ENCODE measurements around the gene PLD4.
"Not testable (repeated sequence)": the region's sequence is repeated elsewhere in the genome, so short reads cannot be mapped to it uniquely, and the experiment has no call there.

Gene PLD4

DNA sequence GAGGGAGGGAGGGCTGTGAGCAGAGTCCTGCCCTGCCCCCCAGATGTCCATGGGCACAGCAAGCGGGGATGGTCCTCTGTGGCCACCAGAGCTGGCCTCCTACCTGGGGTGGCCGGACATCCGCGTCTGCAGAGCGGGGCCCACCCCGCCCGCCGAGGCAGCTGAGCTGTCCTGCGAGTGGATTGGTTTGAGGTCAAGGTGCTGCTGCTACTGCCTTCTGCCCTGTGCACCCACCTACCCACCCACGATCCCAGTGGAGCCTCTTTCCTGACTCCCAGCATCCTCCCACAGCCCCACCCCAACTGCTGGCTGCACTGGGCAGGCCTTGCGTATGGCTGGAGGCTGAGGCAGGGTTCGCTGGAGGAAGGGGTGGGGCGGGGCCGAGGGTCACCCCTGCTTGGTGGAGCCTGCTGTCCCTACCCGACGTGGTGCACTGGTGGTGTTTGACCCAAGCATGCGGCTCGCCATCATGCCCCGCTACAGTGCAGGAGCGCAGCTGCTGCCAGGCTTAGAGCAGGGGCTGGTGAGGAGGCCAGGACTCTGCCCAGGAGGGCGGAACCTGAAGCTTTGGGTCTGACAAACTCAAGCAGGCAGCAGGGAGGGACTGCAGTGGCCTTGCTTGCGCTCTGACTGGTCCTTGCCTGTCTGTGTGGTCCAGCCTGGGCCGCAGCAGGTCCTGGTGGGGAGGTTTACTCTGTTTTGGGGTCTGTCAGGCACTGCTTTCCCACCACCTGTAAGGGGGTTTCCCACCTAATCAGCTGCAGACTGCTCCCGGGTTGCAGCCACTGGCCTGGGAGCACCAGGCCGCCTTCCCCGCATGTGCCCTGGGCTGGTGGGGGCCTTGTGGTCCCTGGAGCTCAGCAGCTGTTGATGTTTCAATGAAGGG lies 35.9 kb upstream of the PLD4 start:
- peak in 1 of 2 donors; percentile 60 for DNase-seq
- TF ChIP-seq, protein P1, sequence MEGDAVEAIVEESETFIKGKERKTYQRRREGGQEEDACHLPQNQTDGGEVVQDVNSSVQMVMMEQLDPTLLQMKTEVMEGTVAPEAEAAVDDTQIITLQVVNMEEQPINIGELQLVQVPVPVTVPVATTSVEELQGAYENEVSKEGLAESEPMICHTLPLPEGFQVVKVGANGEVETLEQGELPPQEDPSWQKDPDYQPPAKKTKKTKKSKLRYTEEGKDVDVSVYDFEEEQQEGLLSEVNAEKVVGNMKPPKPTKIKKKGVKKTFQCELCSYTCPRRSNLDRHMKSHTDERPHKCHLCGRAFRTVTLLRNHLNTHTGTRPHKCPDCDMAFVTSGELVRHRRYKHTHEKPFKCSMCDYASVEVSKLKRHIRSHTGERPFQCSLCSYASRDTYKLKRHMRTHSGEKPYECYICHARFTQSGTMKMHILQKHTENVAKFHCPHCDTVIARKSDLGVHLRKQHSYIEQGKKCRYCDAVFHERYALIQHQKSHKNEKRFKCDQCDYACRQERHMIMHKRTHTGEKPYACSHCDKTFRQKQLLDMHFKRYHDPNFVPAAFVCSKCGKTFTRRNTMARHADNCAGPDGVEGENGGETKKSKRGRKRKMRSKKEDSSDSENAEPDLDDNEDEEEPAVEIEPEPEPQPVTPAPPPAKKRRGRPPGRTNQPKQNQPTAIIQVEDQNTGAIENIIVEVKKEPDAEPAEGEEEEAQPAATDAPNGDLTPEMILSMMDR (IDR thresholded peaks at IDR 0.05): no peak
- H3K36me3 ChIP-seq: peaks cover 29 to 68% (median 49%) of the 10 kb centered on the region in 3 donors

GRCh38 chr14:104889375-104889757 lies 35.3 kb upstream of the PLD4 start:
- TF ChIP-seq, protein P1 (IDR thresholded peaks at IDR 0.05): no peak
- intact Hi-C loops (cut with DNase I; ENCODE audit: low total_unique reads): no loop called here
- Histone ChIP-seq H3K27ac (no peak overlapping the region), H3K4me1 (no peaks in the 10 kb centered on the region), H3K4me3 (no peak overlapping the region), H3K9me3 (no peaks in the 10 kb centered on the region), H3K27me3 (no peaks in the 10 kb centered on the region), H3K36me3 (peaks cover 23 to 68% (median 43%) of the 10 kb centered on the region in 3 donors)
- peak in 1 of 2 donors; percentile 61 for DNase-seq

More for the DNA sequence above, 35.9 kb upstream of the PLD4 start:
- H3K4me1 ChIP-seq: no peaks in the 10 kb centered on the region
- intact Hi-C loops (cut with DNase I; ENCODE audit: low total_unique reads): no loop called here
- no peaks in the 10 kb centered on the region for H3K27me3 ChIP-seq
- H3K27ac ChIP-seq: no peak overlapping the region
- H3K4me3 ChIP-seq: no peak overlapping the region
- H3K9me3 ChIP-seq: no peaks in the 10 kb centered on the region

DNA sequence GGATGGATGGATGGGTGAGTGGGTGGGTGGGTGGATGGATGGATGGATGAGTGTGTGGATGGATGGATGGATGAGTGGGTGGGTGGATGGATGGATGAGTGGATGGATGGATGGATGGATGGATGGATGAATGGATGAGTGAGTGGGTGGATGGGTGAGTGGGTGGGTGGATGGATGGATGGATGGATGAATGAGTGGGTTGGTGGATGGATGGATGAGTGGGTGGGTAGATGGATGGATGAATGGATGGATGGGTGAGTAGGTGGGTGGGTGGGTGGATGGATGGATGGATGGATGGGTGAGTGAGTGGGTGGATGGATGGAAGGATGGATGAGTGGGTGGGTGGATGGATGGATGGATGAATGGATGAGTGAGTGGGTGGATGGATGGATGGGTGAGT lies 34.4 kb upstream of the PLD4 start:
- intact Hi-C loops (cut with DNase I; ENCODE audit: low total_unique reads); H3K4me1 ChIP-seq: not testable (repeated sequence)
- peaks cover 23 to 70% (median 44%) of the 10 kb centered on the region in 3 donors for H3K36me3 ChIP-seq

GRCh38 chr14:104891121-104891551 lies 33.5 kb upstream of the PLD4 start:
- TF ChIP-seq, protein P1 (IDR thresholded peaks at IDR 0.05): no peak
- Histone ChIP-seq H3K36me3 (peaks cover 17 to 62% (median 35%) of the 10 kb centered on the region in 3 donors), H3K27me3 (no peaks in the 10 kb centered on the region), H3K9me3 (no peaks in the 10 kb centered on the region), H3K27ac (no peak overlapping the region), H3K4me1 (peaks cover 0 to 16% (median 8%) of the 10 kb centered on the region in 4 donors), H3K4me3 (no peak overlapping the region)
- peak in 1 of 2 donors; percentile 62 for DNase-seq
- intact Hi-C loops (cut with DNase I; ENCODE audit: low total_unique reads): no loop called here

More for the DNA sequence above, 34.4 kb upstream of the PLD4 start:
- not testable (repeated sequence) for H3K27me3 ChIP-seq, H3K4me3 ChIP-seq, H3K9me3 ChIP-seq, H3K27ac ChIP-seq
- DNase-seq: peak in 1 of 2 donors; percentile 11

DNA sequence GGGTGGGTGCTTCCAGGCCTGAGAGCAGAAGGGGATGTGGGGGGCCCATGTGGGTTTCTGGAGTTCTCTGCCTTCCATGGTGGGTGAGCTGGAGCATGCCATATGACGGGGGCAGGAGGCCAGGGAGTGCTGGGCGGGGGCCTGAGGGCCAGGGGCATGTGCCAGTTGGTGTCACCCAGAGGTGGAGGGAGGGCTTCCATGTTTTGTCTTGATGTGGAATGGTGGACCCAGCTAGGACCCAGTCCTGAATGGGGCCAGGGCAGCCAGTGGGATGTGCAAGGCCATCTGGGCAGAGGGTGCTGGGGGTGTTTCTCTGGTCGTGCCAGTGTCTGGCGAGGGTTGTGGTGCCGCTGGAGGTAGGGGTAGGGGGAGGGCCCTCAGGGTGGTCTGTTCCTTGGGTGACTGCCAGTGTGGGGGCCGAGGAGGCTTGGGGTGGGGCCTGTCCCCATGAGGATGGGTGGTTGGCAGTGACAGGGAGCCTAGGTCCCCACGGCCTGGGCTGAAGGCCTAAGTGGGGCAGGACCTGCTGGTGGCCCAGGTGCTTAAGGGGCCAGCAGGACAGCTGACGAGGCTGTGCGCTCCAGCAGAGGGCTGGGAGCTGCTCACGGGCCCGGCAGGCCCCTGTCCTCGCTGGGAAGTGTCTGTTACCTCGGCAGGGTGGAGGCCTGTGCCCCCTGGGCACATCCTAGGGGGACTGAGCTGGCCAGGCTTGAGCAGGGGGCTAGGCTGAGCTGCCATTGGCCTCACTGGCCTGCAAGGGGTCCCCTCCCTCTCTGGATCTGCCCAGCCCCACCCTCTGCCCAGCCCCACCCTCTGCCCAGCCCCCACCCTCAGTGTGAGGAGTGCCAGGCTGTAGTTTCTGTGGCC lies 32.8 kb upstream of the PLD4 start:
- H3K36me3 ChIP-seq: peaks cover 9 to 54% (median 27%) of the 10 kb centered on the region in 3 donors
- peaks cover 0 to 21% (median 10%) of the 10 kb centered on the region in 4 donors for H3K4me1 ChIP-seq
- TF ChIP-seq, protein P1 (IDR thresholded peaks at IDR 0.05): no peak
- peak in 1 of 2 donors; percentile 62 for DNase-seq
- intact Hi-C loops (cut with DNase I; ENCODE audit: low total_unique reads): no loop called here
- no peak overlapping the region for H3K4me3 ChIP-seq
- no peaks in the 10 kb centered on the region for H3K9me3 ChIP-seq
- no peaks in the 10 kb centered on the region for H3K27me3 ChIP-seq
- H3K27ac ChIP-seq: no peak overlapping the region
